ENCODE data around the gene FYN. TPM values are rescaled to one million over a fixed set of nuclear protein-coding genes. Genes with fewer than 3 reads are reported as not detected.
A peak's percentile ranks its signal among the peaks of the same experiment; 100 is the strongest.

The FYN gene
- total and polyA plus RNA-seq, 2 of the 13 experiments (the other 11 are each of a cell fraction or from before 2014, with no cell fraction given) = 15.5 to 24.6 TPM

DNA sequence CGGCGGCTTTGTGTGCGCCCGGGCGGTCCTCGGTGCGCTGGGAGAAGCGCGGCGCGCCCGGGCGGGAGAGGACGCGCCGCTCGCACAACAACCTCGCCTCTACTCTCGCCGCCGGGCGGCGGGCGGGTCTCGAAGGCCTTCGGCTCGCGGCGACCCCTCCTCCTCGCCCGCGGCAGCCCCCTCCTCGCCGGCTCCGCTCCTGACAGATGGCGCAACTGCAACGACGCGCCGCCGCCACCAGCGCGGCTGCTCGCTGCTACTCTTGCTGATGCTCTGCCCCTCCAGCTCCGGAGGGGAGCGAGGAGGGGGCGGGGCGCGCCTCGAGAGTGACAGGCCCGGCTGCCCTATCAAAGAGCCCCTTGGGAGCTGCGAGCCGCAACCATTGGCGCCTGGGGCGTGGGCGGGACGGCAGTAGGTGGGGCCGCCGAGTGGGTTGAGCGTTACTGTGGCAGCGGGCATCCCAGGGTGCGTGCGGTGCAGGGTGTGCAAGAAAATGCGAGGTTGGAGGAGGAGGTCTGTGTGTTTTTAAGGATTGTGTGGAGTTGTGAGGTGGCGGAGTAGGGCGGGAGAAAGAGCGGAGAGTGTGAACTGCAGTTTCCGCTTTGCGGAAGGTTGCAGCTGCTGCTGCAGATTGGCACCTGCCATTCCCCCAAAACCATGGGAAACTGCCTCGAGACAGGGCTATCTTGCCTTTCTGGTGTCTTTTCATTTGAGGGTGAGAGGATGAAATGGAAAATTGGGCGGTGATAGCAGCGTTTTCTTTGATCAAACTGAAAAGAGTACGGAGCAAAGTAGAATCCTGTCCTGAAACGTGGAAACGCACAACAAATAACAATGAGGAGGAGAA is at the start of gene FYN (continued):
- TF ChIP-seq, protein P1, sequence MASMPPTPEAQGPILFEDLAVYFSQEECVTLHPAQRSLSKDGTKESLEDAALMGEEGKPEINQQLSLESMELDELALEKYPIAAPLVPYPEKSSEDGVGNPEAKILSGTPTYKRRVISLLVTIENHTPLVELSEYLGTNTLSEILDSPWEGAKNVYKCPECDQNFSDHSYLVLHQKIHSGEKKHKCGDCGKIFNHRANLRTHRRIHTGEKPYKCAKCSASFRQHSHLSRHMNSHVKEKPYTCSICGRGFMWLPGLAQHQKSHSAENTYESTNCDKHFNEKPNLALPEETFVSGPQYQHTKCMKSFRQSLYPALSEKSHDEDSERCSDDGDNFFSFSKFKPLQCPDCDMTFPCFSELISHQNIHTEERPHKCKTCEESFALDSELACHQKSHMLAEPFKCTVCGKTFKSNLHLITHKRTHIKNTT (CRISPR knock-in tag; IDR thresholded peaks at IDR 0.05) = no peak
- no peak for TF ChIP-seq ZNF790 (CRISPR knock-in tag; IDR thresholded peaks at IDR 0.05; ENCODE audit: borderline replicate concordance)
- no peak for TF ChIP-seq BCL6 (CRISPR knock-in tag; IDR thresholded peaks at IDR 0.05)
- no peak for TF ChIP-seq ZNF839 (CRISPR knock-in tag; IDR thresholded peaks at IDR 0.05; ENCODE audit: borderline replicate concordance)
- TF ChIP-seq MXD4 (CRISPR knock-in tag; IDR thresholded peaks at IDR 0.05) = peak; percentile 71
- TF ChIP-seq, protein P2, sequence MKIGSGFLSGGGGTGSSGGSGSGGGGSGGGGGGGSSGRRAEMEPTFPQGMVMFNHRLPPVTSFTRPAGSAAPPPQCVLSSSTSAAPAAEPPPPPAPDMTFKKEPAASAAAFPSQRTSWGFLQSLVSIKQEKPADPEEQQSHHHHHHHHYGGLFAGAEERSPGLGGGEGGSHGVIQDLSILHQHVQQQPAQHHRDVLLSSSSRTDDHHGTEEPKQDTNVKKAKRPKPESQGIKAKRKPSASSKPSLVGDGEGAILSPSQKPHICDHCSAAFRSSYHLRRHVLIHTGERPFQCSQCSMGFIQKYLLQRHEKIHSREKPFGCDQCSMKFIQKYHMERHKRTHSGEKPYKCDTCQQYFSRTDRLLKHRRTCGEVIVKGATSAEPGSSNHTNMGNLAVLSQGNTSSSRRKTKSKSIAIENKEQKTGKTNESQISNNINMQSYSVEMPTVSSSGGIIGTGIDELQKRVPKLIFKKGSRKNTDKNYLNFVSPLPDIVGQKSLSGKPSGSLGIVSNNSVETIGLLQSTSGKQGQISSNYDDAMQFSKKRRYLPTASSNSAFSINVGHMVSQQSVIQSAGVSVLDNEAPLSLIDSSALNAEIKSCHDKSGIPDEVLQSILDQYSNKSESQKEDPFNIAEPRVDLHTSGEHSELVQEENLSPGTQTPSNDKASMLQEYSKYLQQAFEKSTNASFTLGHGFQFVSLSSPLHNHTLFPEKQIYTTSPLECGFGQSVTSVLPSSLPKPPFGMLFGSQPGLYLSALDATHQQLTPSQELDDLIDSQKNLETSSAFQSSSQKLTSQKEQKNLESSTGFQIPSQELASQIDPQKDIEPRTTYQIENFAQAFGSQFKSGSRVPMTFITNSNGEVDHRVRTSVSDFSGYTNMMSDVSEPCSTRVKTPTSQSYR (CRISPR knock-in tag; IDR thresholded peaks at IDR 0.05; ENCODE audit: borderline replicate concordance) = peak; percentile 43; the same call in 1 of the 2 replicates
- no peak for TF ChIP-seq CAMTA2 (CRISPR knock-in tag; IDR thresholded peaks at IDR 0.05; ENCODE audit: borderline replicate concordance)
- peak; percentile 68 for TF ChIP-seq HNRNPK (IDR thresholded peaks at IDR 0.05; ENCODE audit: low read depth, low read length, poor library complexity, severe bottlenecking)
- no peak for TF ChIP-seq HOXA7 (CRISPR knock-in tag; IDR thresholded peaks at IDR 0.05)
- peak; percentile 55; the same call in 1 of the 2 replicates for TF ChIP-seq SPEN (CRISPR knock-in tag; IDR thresholded peaks at IDR 0.05; ENCODE audit: low read depth)
- peak; percentile 79 for TF ChIP-seq SAP130 (CRISPR knock-in tag; IDR thresholded peaks at IDR 0.05; ENCODE audit: low read depth)
- peak; percentile 22; the same call in 1 of the 2 replicates for TF ChIP-seq ZNF556 (CRISPR knock-in tag; IDR thresholded peaks at IDR 0.05; ENCODE audit: borderline replicate concordance)
- peak; percentile 70; the same call in 1 of the 2 replicates for TF ChIP-seq POGZ (CRISPR knock-in tag; IDR thresholded peaks at IDR 0.05)
- TF ChIP-seq, protein P3, sequence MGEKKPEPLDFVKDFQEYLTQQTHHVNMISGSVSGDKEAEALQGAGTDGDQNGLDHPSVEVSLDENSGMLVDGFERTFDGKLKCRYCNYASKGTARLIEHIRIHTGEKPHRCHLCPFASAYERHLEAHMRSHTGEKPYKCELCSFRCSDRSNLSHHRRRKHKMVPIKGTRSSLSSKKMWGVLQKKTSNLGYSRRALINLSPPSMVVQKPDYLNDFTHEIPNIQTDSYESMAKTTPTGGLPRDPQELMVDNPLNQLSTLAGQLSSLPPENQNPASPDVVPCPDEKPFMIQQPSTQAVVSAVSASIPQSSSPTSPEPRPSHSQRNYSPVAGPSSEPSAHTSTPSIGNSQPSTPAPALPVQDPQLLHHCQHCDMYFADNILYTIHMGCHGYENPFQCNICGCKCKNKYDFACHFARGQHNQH (CRISPR knock-in tag; IDR thresholded peaks at IDR 0.05) = 0 out of 2 replicates have a peak, but pooled peaks have one; percentile 52
- TF ChIP-seq, protein P4, sequence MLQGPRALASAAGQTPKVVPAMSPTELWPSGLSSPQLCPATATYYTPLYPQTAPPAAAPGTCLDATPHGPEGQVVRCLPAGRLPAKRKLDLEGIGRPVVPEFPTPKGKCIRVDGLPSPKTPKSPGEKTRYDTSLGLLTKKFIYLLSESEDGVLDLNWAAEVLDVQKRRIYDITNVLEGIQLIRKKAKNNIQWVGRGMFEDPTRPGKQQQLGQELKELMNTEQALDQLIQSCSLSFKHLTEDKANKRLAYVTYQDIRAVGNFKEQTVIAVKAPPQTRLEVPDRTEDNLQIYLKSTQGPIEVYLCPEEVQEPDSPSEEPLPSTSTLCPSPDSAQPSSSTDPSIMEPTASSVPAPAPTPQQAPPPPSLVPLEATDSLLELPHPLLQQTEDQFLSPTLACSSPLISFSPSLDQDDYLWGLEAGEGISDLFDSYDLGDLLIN (CRISPR knock-in tag; IDR thresholded peaks at IDR 0.05; ENCODE audit: borderline replicate concordance) = no peak
- no peak for TF ChIP-seq ZNF850 (CRISPR knock-in tag; conservative IDR thresholded peaks at IDR 0.05)
- no peak for TF ChIP-seq TCF12 (IDR thresholded peaks at IDR 0.05)
- no peak for TF ChIP-seq TCF12 (CRISPR knock-in tag; IDR thresholded peaks at IDR 0.05)
- TF ChIP-seq ZNF773 (CRISPR knock-in tag; IDR thresholded peaks at IDR 0.05; ENCODE audit: borderline replicate concordance) = no peak
- no peak for TF ChIP-seq MYNN (CRISPR knock-in tag; IDR thresholded peaks at IDR 0.05; ENCODE audit: low read depth)
- TF ChIP-seq, protein P5, sequence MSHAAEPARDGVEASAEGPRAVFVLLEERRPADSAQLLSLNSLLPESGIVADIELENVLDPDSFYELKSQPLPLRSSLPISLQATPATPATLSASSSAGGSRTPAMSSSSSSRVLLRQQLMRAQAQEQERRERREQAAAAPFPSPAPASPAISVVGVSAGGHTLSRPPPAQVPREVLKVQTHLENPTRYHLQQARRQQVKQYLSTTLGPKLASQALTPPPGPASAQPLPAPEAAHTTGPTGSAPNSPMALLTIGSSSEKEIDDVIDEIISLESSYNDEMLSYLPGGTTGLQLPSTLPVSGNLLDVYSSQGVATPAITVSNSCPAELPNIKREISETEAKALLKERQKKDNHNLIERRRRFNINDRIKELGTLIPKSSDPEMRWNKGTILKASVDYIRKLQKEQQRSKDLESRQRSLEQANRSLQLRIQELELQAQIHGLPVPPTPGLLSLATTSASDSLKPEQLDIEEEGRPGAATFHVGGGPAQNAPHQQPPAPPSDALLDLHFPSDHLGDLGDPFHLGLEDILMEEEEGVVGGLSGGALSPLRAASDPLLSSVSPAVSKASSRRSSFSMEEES (CRISPR knock-in tag; IDR thresholded peaks at IDR 0.05) = no peak
- no peak for TF ChIP-seq ZSCAN12 (CRISPR knock-in tag; IDR thresholded peaks at IDR 0.05)

Data from HepG2 (cell line).